Adipose tissue (tissue), 3 donors: ENCODE measurements around the gene MPND. TPM values are rescaled to one million over a fixed set of nuclear protein-coding genes. Genes with fewer than 3 reads are reported as not detected.

ENCODE experiments used
- H3K27ac ChIP-seq: one replicate; pipeline ENCODE4 v1.5.1; 2013; ENCODE audit warnings: low read depth, low read length
- WGBS, 3 donors: extraction: QIAGEN DNeasy Blood & Tissue Kit; methylation state at CpG; one replicate each; pipeline ENCODE4 v1.1.7; 2013; 5-methylcytosine and 5-hydroxymethylcytosine counted together
- polyA plus RNA-seq, 3 donors: library from polyadenylated mRNA; stranded (reverse); fragments of 200-250 nt; gene quantifications; one replicate each; pipeline ENCODE4 v1.2.3, GENCODE V29; 2013
- donor health status: healthy with polysubstance abuse.
- donor health status: Bipolar disorder and iron deficiency.
- donor health status: healthy.

Gene MPND
- polyA plus RNA-seq, 3 donors, result 12.0 to 21.6 (median 17.2) TPM

DNA sequence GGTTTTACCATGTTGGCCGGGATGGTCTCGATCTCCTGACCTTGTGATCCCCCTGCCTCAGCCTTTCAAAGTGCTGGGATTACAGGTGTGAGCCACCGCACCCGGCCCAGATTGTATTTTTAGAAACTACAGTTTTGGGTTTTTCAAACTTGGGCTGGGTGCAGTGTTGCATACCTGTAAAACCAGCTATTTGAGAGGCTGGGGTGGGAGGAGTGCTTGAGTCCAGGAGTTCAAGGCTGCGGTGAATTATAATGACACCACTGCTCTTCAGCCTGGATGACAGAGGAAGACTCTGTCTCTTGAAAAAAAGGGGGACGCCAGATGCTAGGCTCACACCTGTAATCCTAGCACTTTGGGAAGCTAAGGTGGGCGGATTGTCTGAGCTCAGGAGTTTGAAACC is 63.3 kb downstream of the MPND start:
- WGBS, 3 donors, result 92 to 97% (median 96%) methylated on average over 7 of the region's 7 CpGs

GRCh38 chr19:4409123-4409933 is 66.0 kb downstream of the MPND start:
- no peak overlapping the region for H3K27ac ChIP-seq
- 91 to 92% (median 92%) methylated on average over 23 of the region's 23 CpGs for WGBS, 3 donors

More for the DNA sequence above, 63.3 kb downstream of the MPND start:
- H3K27ac ChIP-seq, result no peak overlapping the region

Other genes starting within 250 kb of the MPND start
- 100 to 1,000 TPM in 2 of 3 donors, 10 to 100 TPM in 1; 79.8 to 125 (median 104) TPM for gene MAP2K2, start 219.4 kb upstream of the MPND start, polyA plus RNA-seq
- gene CREB3L3, start 189.9 kb upstream of the MPND start, polyA plus RNA-seq, result under 1 TPM in 2 of 3 donors, not detected in 1; 0.12 to 0.18 TPM
- gene SIRT6, start 161.0 kb upstream of the MPND start, polyA plus RNA-seq, result 10 to 100 TPM; 13.6 to 18.3 (median 18.2) TPM
- 1 to 10 TPM; 1.5 to 2.2 (median 1.6) TPM for gene ANKRD24, start 160.9 kb upstream of the MPND start, polyA plus RNA-seq
- gene EBI3, start 114.0 kb upstream of the MPND start, polyA plus RNA-seq, result 1 to 10 TPM; 1.4 to 3.5 (median 3.0) TPM
- gene YJU2, start 96.5 kb upstream of the MPND start, polyA plus RNA-seq, result 10 to 100 TPM; 20.9 to 27.1 (median 21.6) TPM
- under 1 TPM in 1 of 3 donors, not detected in 2; 0.12 TPM for gene SHD, start 64.3 kb upstream of the MPND start, polyA plus RNA-seq
- gene TMIGD2, start 41.2 kb upstream of the MPND start, polyA plus RNA-seq, result 1 to 10 TPM in 1 of 3 donors, under 1 TPM in 2; 0.22 to 4.0 (median 0.59) TPM
- under 1 TPM in 2 of 3 donors, not detected in 1; 0.12 TPM for gene FSD1, start 39.0 kb upstream of the MPND start, polyA plus RNA-seq
- gene STAP2, start 4.7 kb upstream of the MPND start, polyA plus RNA-seq, result 10 to 100 TPM in 2 of 3 donors, 1 to 10 TPM in 1; 6.4 to 15.5 (median 10.1) TPM
- gene SH3GL1, start 57.0 kb downstream of the MPND start, polyA plus RNA-seq, result 10 to 100 TPM; 33.2 to 87.8 (median 74.0) TPM
- 1 to 10 TPM; 3.0 to 7.9 (median 7.4) TPM for gene CHAF1A, start 59.1 kb downstream of the MPND start, polyA plus RNA-seq
- gene UBXN6, start 114.2 kb downstream of the MPND start, polyA plus RNA-seq, result 100 to 1,000 TPM in 2 of 3 donors, 10 to 100 TPM in 1; 81.6 to 161 (median 146) TPM
- gene HDGFL2, start 128.7 kb downstream of the MPND start, polyA plus RNA-seq, result 10 to 100 TPM; 20.5 to 60.3 (median 24.6) TPM
- gene PLIN4, start 174.9 kb downstream of the MPND start, polyA plus RNA-seq, result 100 to 1,000 TPM in 2 of 3 donors, 10 to 100 TPM in 1; 73.6 to 954 (median 135) TPM
- 100 to 1,000 TPM in 1 of 3 donors, 10 to 100 TPM in 2; 38.2 to 205 (median 66.1) TPM for gene PLIN5, start 191.7 kb downstream of the MPND start, polyA plus RNA-seq
- 10 to 100 TPM in 2 of 3 donors, 1 to 10 TPM in 1; 7.1 to 18.6 (median 13.4) TPM for gene LRG1, start 196.5 kb downstream of the MPND start, polyA plus RNA-seq
- gene SEMA6B, start 216.1 kb downstream of the MPND start, polyA plus RNA-seq, result 10 to 100 TPM in 2 of 3 donors, 1 to 10 TPM in 1; 3.3 to 34.5 (median 18.6) TPM